HG02840 (cell line): Measurements from ENCODE around the gene KDELR3.

Source experiments
- ATAC-seq: cut with Tn5 transposase; IDR thresholded peaks from one replicate; pipeline ENCODE4 v1.9.1; 2021; ENCODE audit warnings: mild to moderate bottlenecking, moderate library complexity, moderate number of reproducible peaks; ENCODE audit not compliant: unreplicated experiment, low FRiP score

The KDELR3 gene

DNA sequence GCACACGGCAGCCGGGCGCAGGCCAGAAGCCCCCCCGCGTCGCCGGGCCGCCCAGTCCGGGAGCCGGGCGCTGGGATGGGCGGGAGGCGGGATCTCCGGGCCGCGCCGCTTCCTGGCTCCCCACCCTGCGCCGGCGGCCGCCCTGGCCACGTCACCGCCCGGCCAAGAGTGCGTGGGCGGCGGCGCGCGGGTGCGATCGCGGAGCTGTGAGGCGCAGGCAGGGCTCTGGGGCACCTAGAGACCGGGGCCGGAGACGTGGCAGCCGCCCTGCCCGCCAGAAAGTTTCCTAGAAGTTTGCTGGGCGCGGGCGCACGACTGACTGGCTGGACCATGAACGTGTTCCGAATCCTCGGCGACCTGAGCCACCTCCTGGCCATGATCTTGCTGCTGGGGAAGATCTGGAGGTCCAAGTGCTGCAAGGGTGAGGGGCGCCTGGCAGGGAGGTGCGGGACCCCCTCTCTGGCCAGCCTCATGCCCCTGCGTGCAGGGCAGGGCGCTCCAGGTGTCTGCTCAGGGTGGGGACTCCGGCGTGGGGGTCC is at the start of gene KDELR3:
KDELR3 (plus strand) TSS at position 193 of the 539 bp plus-strand sequence; CDS start at position 331, 138 bp downstream.
- no peak for ATAC-seq

DNA sequence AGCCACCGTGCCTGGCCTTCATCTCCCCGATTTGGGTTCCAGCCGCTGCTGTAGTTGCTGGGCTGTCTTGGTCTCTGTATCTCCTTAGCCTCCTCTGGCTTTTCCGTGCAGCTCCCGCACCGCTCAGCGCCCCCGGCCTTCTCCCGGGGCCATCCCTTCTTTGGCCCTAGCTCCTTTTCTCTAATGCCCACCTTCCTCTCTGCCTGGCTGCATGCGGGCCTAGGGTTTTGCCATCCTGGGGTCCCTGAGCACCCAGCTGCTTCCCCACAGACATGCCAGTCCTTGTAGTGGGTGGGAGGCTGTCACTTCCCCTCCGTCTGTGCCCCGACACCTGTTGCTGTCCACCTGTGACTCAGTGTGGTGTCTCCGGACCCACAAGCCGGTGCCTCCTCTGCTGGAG is 49.3 kb upstream of the KDELR3 start:
- no peak for ATAC-seq

DNA sequence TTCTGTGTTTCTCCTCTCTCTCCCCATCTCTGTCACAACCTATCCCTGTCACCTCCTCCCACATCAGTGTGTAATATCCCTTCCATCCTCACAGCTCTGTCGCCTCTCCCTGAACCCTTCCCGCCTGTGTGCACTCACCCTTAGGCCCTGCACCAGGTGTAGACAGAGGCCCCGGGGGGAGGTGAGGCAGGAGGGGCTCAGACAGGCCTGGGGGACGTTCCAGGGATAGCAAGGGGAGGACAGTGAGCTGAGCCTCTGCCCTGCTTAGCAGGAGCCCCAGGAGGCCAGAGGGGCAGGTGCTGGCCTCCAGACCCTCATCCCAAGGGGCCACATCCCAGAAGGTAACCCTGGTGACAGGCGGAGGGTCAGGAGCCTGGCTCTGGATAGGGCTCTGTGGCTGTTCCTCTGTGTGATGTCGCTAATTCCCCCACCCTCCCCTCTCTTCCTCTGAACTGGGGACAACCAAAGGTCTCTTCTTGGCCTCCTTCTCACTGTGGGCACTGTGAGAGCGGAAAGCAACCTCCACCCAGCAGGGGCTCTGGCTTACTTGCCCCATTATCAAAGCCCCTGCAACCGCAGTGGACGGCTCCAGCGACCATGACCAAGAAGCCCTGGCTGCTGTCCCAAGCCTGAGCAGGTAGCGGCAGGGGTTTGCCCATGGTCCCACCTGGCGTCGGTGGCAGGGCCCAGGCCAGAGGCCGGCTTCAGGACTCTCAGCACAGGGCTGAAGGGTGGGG is 48.6 kb upstream of the KDELR3 start:
- no peak for ATAC-seq

DNA sequence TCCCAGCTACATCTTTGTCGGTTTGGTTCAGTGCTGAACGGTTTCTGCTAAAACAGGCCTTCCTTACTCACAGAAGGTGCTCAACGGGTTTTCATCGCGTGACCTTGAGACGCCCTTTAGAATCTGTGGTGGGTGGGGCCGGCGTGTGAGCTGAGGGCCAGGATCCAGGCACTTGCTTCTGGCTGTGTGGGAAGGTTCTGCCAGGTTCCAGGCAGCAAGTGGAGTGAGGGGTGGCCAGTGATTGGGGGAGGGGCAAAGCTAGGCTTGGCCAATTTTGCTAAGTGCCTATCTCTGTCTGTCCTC is 48.1 kb upstream of the KDELR3 start:
- ATAC-seq, result no peak

DNA sequence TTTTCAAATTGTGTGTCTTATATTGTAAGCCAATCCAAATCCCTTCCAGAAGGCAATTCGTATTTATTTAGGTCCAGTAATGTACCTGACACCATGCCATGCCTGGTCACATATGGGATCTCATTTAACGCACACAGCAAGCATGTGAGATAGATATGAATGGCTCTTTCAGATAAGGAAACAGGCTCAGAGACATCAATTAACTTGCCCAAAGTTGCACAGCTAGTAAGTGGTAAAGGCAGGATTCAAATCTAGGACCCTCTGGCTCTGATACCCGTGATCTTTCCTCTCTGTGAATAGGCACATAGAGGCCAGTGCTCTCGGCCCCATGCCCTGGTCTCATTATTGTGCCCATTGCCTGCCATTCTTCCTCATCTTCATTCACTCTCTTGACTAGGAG is 47.2 kb upstream of the KDELR3 start:
- ATAC-seq, result no peak

DNA sequence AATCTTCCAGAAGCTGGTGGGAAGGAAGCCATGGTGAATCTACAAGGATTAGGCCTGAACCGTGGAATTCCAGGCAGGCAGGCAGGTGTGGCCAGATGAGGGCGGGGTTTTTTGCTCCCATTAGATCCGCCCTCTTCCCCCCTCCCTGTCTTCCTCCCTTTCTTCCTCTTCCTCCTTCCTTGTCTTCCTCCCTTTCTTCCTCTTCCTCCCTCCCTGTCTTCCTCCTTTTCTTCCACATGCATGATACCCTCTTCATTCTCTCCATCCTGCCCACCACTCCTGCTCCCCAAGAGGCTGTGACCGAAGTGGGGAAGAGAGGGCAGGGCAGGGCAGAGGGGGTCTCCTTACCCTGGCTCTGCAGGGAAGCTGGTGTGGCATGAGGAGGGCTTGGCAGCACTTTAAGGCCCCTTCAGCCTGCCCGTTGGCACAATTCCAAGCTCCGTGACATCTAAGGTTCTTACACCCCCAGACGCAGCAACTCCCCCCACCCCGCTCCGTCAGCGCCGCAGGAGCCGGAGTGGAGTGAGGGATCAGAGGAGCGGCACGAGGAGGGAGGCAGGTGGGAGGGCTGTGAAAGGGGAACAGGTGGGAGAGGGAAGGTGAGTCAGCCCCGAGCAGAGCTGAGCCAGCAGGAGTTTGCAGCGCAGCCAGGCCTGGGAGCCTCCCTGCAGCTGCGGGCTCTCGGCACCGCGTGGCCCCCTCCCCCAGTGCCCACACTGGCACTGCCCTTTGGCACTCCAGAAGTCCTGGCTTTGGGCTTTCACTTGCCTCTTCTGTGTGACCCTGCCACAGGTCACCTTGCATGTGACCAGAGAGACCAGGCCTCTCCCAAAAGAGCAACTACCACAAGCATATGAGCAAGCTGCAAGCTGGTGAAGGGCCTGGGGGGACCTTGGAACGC is 45.0 kb upstream of the KDELR3 start:
- no peak for ATAC-seq

DNA sequence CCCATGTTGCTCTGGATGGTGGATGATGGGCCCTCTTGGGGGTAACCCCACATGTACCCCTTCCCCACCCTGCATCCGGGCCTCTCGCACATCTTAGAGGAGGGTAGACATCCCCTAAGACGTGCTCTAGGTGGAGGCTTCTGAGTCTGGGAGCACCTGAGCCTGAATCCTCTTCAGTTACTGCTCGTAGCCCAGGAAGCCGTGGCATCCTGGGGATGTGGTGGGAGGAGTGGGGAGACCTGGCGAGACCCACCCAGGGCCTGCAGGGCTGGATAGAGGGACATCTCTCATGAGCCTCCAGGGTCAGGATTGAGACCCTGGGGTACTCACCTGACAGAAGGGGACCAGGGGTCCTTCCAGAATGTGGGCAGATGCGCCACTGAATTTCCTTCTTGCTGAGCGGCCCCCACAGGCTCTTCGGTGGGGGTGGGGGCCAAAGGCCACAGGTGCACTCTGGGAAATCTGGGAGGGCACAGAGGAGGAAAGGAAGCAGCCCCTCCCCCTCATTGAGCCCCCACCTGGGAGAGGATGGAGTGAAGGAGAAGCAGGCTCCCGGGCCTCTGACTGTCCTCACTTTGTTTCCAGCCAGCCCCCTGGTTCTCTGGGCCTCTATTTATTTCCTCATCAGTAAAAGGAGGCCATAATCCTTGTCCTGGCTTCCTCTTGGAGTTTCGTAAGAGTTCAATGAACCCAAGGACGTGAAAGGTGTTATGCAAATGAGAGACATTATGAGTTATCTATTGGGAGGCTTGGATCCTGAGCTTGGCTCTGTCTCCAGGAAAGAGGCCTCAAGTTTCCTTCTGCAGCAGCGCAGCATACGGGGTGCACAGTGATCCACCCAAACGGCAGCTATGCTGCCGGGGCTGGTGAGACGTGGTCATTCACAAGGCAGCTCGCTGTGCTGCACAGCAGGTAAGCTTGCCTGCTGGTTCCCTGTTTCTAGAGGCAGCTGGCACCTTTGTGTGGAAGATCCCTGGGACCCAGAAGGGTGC is 44.1 kb upstream of the KDELR3 start:
- no peak for ATAC-seq

DNA sequence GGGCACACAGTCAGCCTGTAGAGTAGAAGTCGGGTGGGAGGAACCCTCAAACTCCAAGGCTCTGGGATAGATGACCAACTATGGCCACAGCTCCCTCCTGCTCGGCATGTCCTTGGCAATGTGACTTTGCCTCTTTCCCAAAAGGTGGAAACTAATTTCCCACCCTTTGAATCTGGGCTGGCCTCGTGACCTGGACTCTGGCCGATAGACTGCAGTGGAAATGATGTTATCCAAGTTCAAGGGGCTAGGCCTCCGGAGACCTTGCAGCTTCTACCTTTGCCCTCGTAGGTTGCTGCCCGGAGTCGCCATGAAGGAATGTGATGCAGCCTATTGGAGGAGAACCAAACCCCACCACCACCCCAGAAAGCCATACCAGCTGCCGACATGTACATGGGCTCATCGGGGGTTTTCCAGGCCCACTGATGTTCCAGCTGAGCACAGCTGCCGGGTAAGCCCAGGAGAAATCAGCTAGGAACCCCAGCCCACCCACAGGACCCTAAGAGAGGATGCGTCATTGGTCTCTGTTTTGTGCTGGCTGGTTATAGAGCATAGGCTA is 43.3 kb upstream of the KDELR3 start:
- no peak for ATAC-seq

DNA sequence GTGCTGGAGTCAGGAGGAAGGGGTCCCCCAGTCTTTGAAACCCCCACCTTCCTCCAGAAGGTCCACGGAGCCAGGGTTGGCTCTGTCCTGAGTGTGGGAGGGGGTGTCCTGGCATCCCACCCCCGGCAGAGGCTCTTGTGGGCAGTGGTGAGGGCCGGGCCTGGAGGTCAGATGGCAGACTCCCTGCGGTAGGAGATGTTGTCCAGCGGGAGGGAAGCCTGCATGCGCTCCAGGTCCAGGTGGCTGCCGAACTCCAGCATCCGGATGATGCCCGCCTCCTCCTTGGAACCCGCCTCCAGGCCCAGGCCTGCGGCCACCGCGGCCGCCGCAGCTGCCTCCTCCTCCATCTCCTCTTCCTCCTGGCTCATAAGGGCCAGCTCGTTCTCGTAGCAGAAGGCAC is 41.3 kb upstream of the KDELR3 start:
- ATAC-seq, result no peak

DNA sequence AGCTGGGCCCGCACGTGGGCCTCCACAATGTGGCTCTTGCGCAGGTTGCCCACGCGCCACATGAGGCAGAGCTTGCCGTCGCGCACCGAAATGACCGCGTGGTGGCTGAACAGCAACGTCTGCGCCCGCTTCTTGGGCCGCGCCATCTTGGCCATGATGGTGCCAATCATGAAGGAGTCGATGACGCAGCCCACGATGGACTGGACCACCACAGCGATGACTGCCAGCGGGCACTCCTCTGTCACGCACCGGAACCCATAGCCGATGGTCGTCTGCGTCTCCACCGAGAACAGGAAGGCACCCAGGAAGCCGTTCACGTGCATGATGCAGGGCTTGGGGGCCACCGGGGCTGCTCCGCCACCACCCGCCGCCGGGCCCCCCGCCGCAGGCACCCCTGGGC is 40.4 kb upstream of the KDELR3 start:
- ATAC-seq, result no peak

DNA sequence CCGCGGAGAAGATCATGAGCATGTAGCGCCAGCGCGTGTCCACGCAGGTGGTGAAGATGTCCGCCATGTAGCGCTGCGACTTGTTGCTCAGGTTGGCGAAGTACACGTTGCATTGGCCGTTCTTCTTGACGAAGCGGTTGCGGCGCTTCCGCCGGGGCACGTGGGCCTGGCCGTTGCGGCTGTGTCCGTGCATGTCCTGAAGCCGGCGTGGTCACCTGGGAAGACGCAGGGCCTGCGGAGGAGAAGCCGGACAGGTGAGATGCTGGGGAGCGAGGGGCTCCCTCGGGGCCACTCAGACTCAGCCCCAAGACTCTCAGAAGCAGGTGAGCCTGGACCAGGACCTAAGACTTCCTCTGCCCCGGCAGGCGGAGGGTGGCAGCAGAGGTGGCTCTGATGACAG is 40.0 kb upstream of the KDELR3 start:
- ATAC-seq, result no peak

DNA sequence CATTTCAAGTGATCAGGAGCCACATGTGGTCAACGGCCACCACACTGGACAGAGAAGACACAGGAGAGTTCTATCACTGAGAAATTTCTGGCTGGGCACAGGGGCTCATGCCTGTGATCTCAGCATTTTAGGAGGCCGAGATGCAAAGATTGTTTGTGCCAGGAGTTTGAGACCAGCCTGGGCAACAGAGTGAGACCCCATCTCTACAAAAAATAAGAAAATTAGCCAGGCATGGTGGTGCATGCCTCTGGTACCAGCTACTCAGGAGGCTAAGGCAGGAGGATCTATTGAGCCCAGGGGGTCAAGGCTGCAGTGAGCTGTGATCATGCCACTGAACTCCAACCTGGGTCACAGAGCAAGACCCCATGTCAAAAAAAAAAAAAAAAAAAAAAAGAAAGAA is 39.2 kb upstream of the KDELR3 start:
- no peak for ATAC-seq

DNA sequence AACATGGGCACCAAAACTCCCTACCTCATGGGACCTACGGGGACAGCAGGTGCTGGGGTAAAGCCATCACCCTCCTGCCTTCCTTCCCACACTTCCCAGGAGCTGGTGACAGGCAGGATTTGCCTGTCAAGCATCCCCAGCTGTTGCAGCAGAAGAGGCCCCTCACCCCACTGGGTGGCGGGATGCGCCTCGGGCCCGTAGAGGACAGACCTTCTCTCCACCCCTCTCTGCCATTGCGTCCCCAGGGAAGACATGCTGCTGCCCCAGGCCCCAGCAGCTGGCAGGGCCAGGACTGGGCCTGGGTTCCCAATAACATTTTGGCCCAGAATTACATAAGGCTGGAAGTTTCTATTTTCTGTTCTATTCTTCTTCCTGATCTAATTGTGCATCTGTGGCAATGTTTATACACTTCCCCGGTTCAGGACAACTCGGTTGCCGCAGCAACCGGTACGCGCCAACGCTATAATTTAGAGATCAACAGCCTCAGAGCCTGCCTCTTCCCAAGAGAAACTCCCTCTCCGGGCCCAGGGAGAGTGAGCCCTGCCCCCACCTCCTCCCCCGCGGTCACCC is 38.3 kb upstream of the KDELR3 start:
- ATAC-seq, result no peak

DNA sequence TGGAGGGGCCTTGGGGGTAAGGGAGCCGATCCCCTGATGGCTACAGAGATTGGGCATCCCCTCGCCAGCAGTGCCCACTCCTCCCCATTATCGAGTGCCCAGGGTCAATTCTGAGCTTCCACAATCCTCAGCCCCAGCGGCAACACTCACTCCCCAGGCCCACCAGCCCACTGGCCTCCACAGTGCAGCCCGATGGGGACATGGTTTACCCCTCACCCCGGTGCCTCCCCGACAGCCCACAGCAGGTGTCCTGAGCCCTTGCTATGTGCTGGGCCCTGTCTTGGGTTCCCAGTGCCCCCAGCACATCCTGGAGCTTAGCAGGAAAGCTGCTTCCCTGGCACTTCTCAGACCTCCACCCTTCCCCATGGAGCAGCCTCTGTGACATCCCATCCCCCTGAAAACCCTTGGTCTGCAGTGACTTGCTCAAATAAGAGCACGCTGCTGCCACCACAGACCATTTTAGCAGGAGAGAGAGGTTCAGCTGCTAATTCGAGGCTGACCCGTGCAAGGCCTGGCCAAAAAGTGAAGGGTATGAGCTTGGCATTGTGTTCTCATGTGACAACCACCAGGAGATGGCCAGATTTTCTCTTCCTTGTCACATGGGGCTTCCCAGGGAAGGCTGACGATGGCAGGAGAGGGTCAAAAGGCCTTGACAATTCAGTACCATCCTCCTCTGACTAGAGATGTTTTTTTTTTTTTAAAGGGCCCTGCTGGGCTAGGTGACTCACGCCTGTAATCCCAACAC is 36.5 kb upstream of the KDELR3 start:
- ATAC-seq, result no peak

DNA sequence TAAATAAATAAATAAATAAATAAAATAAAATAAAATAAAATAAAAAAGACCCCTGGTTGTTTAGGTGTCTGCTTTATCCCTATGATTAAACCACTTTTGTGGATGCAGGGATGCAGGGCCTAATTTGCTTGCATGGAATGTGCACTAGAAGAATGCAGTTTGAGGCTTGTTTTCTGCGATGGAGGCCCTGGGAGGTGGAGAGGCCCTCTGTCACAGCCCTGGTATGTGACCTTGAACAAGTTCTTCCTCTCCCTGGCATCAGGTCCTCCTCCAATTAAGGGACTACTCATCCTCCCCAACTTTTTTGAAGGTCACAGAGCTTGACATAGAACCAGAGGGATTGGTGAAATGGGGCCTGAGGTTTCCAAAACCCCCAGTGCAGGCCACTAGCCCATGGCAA is 35.6 kb upstream of the KDELR3 start:
- no peak for ATAC-seq

DNA sequence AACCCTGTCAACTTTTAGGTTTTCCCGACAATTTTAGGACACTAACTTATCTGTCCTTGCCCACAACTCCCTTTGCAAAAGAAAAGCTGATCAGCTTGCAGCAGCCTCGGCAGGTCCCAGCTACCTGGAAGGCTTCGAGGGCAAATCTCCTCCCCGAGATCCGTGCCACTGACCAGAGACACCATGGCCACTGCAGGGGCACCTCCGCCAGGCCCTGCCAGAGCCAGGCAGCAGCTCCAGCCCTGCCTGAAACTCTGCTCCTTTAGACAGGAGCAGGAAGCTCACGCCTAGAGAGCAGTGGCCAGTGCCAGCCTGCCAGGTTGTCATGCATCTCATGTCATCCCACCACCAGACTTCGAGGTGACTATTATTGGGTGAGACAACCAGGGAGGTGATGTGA is 34.0 kb upstream of the KDELR3 start:
- no peak for ATAC-seq

DNA sequence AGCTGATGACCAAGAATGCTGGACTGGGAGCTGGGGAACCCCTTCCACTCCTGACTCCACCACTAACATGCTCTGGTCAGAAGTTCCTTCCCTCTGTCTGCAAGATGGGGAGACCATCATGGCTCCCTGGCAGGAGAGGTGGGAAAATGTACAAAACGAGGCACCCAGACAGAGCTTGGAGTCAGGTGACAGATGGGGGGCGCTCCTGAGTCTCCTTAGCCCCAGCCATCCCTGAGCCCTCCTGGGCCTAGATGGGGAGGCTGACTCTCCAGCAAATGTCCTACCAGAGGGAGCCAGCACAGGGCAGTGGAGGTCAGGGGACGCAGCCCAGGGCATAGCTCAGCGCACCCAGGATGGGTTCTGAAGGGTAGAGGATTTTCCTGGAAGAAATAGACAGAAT is 32.9 kb upstream of the KDELR3 start:
- no peak for ATAC-seq

DNA sequence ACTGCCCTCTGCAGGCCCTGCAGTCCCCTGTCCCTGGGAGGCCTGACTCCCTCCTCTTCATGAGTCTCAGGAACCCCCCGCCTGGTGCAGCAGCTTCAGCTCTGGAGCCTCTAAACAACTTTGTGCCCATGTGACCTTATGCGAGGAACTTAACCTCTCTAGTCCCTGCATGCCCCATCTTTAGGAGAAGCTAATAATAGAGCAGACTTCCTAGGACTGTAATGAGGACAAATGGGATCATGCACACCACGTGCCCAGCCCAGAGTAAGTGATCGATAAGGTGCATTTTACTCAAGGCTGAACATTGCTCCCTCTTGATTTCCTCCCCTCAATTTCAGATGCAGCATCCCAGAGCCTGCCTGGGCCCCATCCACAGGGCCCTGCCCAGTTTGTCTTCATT is 31.9 kb upstream of the KDELR3 start:
- no peak for ATAC-seq
